GM12865 (cell line): ENCODE measurements around the gene IGSF5.
"Not testable (repeated sequence)": the region's sequence is repeated elsewhere in the genome, so short reads cannot be mapped to it uniquely, and the experiment has no call there.

Source experiments
- DNase-seq: peaks from one replicate; pipeline ENCODE4 v3.0.0; 2010; ENCODE audit warnings: low read depth
- H3K4me3 ChIP-seq: 2 replicates; pipeline ENCODE4 v1.5.1; 2011; ENCODE audit warnings: mild to moderate bottlenecking, low read depth, low read length, control low read depth
- TF ChIP-seq, protein P1 (sequence below): IDR thresholded peaks from 2 replicates; pipeline ENCODE4 v1.5.1; 2011; ENCODE audit warnings: low read length, control low read depth, low read depth, inconsistent platforms; ENCODE audit not compliant: insufficient read depth; ENCODE audit errors: missing control alignments

Gene IGSF5

DNA sequence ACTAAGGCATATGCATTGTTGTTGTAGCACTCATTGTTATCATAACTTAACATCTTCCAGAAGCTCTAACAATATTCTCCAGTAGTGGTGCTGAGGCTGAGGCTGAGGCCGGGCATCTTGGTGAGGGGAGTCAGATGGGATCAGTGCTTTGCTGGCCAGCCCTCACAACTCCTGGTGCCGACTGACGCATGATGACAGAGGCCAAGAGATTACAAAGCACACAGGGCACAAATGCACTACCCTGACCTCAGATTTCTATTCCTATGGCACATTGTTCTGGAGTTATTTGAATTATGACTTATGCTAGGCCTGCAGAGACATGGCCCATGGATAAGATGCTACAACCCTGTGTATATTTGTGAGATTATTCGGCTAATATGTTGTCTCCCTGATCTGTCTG is 8.3 kb upstream of the IGSF5 start:
- TF ChIP-seq, protein P1, sequence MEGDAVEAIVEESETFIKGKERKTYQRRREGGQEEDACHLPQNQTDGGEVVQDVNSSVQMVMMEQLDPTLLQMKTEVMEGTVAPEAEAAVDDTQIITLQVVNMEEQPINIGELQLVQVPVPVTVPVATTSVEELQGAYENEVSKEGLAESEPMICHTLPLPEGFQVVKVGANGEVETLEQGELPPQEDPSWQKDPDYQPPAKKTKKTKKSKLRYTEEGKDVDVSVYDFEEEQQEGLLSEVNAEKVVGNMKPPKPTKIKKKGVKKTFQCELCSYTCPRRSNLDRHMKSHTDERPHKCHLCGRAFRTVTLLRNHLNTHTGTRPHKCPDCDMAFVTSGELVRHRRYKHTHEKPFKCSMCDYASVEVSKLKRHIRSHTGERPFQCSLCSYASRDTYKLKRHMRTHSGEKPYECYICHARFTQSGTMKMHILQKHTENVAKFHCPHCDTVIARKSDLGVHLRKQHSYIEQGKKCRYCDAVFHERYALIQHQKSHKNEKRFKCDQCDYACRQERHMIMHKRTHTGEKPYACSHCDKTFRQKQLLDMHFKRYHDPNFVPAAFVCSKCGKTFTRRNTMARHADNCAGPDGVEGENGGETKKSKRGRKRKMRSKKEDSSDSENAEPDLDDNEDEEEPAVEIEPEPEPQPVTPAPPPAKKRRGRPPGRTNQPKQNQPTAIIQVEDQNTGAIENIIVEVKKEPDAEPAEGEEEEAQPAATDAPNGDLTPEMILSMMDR, result no peak
- no peak overlapping the region for H3K4me3 ChIP-seq
- DNase-seq, result no peak

DNA sequence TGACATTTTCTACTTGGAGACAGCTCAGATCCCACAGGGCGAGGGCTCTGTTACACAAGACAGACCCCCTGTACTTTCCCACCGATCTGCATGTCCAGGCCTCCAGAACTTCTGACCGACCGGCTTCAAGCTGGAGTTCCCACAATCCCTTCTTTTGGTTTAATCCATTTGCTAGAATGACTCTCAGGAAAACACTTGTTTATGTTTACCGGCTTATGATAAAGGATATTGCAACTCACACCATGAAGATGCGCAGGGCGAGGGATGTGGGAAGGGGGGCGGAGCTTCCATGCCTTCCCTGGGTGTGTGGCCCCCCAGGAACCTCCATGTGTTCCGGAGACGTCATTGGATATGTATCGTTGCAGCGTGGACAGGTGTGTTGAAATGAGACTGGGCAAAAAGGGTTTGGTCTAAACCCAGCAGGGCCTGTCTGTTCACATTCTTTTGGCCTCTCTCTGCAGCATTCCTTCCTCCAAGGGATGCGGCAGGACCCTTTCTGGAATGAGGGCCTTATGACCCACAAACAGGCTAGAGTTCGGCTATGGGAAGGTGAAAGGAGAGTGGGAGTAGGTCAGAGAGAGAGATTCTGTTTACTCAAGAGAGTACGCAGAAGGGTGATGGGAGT is 7.5 kb upstream of the IGSF5 start:
- TF ChIP-seq, protein P1, result no peak
- H3K4me3 ChIP-seq, result no peak overlapping the region
- no peak for DNase-seq

DNA sequence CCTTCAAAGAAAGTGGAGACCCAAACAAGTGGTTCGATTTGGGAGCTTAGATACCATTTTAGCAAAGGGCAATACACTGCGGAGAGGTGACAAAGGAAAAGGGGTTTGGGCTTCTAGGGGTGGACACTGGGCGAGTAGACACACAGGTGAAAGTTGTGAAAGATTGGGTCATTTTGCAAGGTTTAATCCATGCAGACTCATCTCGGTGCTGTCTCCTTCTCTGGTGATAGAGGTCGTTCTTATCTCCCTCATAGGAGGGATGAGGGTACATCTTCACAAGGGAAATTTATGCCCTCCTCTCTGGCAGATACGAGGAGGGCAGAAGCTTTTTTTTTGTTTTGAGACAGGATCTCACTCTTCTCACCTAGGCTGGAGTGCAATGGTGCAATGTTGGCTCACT is 6.4 kb upstream of the IGSF5 start:
- DNase-seq, result no peak
- TF ChIP-seq, protein P1, result no peak
- H3K4me3 ChIP-seq, result no peak overlapping the region

DNA sequence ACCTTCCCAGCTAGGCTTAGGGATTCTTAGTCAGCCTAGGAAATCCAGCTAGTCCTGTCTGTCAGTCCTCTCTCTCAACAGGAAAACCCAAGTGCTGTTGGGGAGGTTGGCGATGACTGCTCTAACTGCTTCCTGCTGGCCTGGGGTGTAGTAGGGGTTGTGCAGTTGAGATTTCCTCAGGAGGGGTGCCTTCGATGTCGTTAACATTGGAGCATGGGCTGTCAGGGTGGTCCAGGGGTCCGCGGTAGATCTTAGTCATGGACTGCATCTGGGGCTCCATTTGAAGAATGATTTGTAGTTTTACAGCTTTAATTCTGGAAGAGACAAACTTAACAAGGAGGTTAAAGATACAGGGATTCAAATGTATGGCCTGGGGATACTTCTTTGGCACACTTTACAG is 5.5 kb upstream of the IGSF5 start:
- not testable (repeated sequence) for H3K4me3 ChIP-seq, DNase-seq

DNA sequence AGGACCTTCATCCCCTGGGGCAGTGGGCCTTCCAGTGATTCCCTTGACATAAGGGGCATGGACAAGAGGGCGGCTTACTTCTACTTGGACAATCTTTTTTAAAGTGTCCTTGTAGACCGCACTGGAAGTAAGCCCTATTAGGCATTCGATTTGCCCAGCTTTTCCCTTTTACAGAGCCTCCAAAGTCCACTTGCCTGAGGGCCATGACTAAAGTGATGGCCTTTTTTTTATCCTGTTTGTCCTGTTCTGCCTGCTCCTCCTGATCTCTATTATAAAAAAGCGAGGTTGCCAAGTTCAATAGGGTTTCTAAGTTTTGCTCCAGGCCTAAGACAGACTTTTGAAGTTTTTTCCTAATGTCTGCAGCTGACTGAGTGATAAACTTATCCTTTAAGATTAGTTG is 2.4 kb upstream of the IGSF5 start:
- DNase-seq, H3K4me3 ChIP-seq: not testable (repeated sequence)

DNA sequence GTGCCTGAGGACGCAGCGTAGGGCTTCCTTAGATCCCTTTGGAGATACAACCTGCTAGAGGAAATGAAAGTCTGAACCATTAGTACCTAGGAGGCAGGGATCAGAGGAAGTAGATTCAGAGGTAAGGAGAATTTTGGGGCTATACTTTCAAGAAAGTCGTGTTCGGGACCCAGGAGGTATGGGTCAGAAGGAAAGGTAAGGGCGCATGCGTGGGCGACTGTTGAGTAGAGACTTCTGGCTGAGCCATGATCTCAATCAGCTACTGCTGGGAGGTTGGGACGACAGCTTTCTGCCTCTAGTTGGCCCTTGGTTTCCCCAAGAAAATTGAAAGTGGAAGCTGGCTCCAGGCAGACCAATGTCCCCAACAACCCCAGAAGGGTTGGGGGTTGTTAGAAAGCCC is 349 bp downstream of the IGSF5 start:
- not testable (repeated sequence) for H3K4me3 ChIP-seq, DNase-seq

DNA sequence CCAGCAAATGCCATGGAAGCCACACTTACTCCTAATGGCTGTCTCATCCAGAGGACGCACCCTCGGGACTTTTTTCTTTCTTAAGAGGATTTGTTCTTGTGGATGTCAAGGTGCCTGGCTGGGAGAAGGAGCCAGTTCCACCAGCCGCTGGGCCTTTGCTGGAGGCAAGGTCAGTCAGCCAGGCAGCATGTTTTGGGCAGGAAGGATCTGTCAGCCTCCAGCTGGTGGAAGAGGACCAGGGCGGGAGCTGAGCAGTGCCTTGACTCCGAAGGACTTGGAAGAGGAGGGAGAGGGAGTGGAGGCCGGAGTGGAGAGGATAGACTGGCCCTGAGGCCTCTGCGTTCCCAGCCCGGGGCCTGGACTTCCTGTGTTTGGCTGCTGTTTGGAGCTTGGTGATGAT is 5.7 kb downstream of the IGSF5 start:
- DNase-seq, result no peak
- H3K4me3 ChIP-seq, result no peak overlapping the region
- TF ChIP-seq, protein P1, result no peak

DNA sequence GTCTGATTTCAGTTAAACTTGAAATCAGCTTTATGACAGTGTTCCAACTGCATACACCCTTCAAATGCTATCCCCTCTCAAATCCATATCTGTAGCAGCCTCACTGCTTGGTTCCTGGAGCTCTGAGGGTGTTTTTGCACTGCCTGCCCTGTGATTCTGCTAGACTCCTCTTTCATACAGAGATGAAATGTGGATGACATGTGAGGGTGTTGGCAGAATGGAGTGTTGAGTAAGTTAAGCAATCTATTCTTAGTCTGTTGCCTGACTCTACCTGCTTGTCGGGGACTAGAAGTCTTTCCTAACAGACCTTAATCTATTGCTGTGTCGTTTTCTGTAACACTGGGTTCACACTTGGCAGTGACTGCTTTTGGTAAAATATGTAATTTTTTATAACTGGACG is 9.8 kb downstream of the IGSF5 start:
- DNase-seq, result no peak
- no peak overlapping the region for H3K4me3 ChIP-seq
- TF ChIP-seq, protein P1, result no peak

DNA sequence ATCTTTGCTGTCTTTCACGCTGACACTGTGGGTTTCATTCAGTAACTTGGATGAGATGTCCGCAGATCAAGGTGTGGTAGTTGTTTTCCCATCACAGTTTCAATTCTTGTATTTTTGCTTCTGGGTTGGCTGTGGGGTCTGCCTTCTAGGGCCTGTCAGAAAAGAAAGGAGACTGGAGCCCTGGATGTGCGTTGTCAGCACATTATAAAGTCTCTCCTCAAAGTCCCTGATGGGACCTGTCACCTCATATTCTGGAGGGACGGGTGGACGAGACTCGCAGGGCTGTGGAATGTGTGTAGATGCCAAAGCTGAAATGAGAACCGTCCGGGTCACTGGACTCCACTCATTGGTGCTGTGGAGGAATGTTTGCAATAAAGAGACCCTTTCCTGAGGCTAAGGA is 11.3 kb downstream of the IGSF5 start:
- TF ChIP-seq, protein P1, result no peak
- no peak overlapping the region for H3K4me3 ChIP-seq
- no peak for DNase-seq
